GM23338 (cell line): ENCODE measurements around the gene CCDC57. TPM values are rescaled to one million over a fixed set of nuclear protein-coding genes. Genes with fewer than 3 reads are reported as not detected.
"Not testable (repeated sequence)": the region's sequence is repeated elsewhere in the genome, so short reads cannot be mapped to it uniquely, and the experiment has no call there.

Experiments
- ATAC-seq: fragments of 200-7000 bp; cut with Tn5 transposase; 3 replicates; pipeline ENCODE4 v1.9.1; 2020
- DNase-seq: peaks from one replicate; pipeline ENCODE4 v3.0.0-alpha.2; 2015; ENCODE audit warnings: low spot score
- H2AFZ ChIP-seq: fragments of 200-600 bp; sonication (generic); 2 replicates; pipeline ENCODE4 v1.8.0; 2016; ENCODE audit warnings: antibody characterized with exemption, mild to moderate bottlenecking, moderate library complexity
- H3F3A ChIP-seq: fragments of 200-600 bp; sonication (generic); replicated peaks from 2 replicates; pipeline ENCODE4 v1.8.0; 2017; ENCODE audit warnings: antibody characterized with exemption, mixed run types, low read depth
- H3K27ac ChIP-seq: fragments of 200-600 bp; sonication (generic); 2 replicates; pipeline ENCODE4 v1.6.1; 2016; ENCODE audit warnings: low read depth
- H3K27me3 ChIP-seq: fragments of 200-600 bp; sonication (generic); 2 replicates; pipeline ENCODE4 v1.8.0; 2016; ENCODE audit warnings: mild to moderate bottlenecking, mixed run types, moderate library complexity; ENCODE audit not compliant: insufficient read depth
- H3K36me3 ChIP-seq: fragments of 200-600 bp; sonication (generic); 2 replicates; pipeline ENCODE4 v1.8.0; 2016; ENCODE audit warnings: mild to moderate bottlenecking; ENCODE audit not compliant: insufficient read depth
- H3K4me1 ChIP-seq: fragments of 200-600 bp; sonication (generic); 2 replicates; pipeline ENCODE4 v1.8.0; 2016; ENCODE audit warnings: mild to moderate bottlenecking, moderate library complexity; ENCODE audit not compliant: insufficient read depth
- H3K4me2 ChIP-seq: fragments of 200-600 bp; sonication (generic); 2 replicates; pipeline ENCODE4 v1.7.1; 2017; ENCODE audit warnings: mixed run types
- H3K4me3 ChIP-seq: fragments of 200-600 bp; sonication (generic); 2 replicates; pipeline ENCODE4 v1.6.1; 2016; ENCODE audit warnings: mixed run types
- H3K79me2 ChIP-seq: fragments of 200-600 bp; sonication (generic); replicated peaks from 2 replicates; pipeline ENCODE4 v1.8.0; 2017; ENCODE audit warnings: mild to moderate bottlenecking; ENCODE audit not compliant: insufficient read depth
- H3K9me2 ChIP-seq: fragments of 200-600 bp; sonication (generic); 2 replicates; pipeline ENCODE4 v1.8.0; 2017; ENCODE audit not compliant: insufficient read depth
- H4K20me1 ChIP-seq: fragments of 200-600 bp; sonication (generic); replicated peaks from 2 replicates; pipeline ENCODE4 v1.8.0; 2017; ENCODE audit warnings: mild to moderate bottlenecking; ENCODE audit not compliant: insufficient read depth
- H3K27ac Mint-ChIP-seq: 2 replicates; pipeline ENCODE4 v1.8.0; 2020; ENCODE audit warnings: inconsistent platforms, mild to moderate bottlenecking, moderate library complexity, mixed read lengths
- H3K27me3 Mint-ChIP-seq: 3 replicates; pipeline ENCODE4 v1.8.0; 2022; ENCODE audit warnings: low read depth, mild to moderate bottlenecking, moderate library complexity, mixed read lengths, inconsistent platforms; ENCODE audit not compliant: insufficient read depth, poor library complexity
- H3K36me3 Mint-ChIP-seq: 3 replicates; pipeline ENCODE4 v1.8.0; 2021; ENCODE audit warnings: low read depth, mild to moderate bottlenecking, inconsistent platforms, moderate library complexity, mixed read lengths
- H3K4me1 Mint-ChIP-seq: 3 replicates; pipeline ENCODE4 v1.8.0; 2020; ENCODE audit warnings: mild to moderate bottlenecking, inconsistent platforms, mixed read lengths
- H3K4me3 Mint-ChIP-seq: 3 replicates; pipeline ENCODE4 v1.8.0; 2021; ENCODE audit warnings: moderate library complexity, mild to moderate bottlenecking, inconsistent platforms, mixed read lengths
- H3K9me3 Mint-ChIP-seq: 3 replicates; pipeline ENCODE4 v1.8.0; 2020; ENCODE audit warnings: moderate library complexity, mild to moderate bottlenecking, inconsistent platforms, mixed read lengths
- CREB1 ChIP-seq: fragments of 250-450 bp; sonication (Bioruptor Pico); IDR thresholded peaks from 2 replicates; pipeline ENCODE4 v1.5.0; 2020; ENCODE audit warnings: low read depth, mild to moderate bottlenecking, moderate library complexity
- CTCF ChIP-seq, 2 experiments: fragments of 200-600 bp in 1 of 2; sonication (generic) in 1 of 2; conservative IDR thresholded peaks; 2 replicates each; pipeline versions ENCODE4 v1.5.1 to v1.6.1; 2016 to 2017; ENCODE audit warnings: antibody characterized with exemption in 2 of 2, low read depth in 2 of 2, mild to moderate bottlenecking in 2 of 2, moderate library complexity in 1 of 2
- ETS1 ChIP-seq: IDR thresholded peaks from 2 replicates; pipeline ENCODE4 v1.6.1; 2016; ENCODE audit warnings: antibody characterized with exemption
- EZH2 ChIP-seq: fragments of 200-600 bp; sonication (generic); IDR thresholded peaks from one replicate; pipeline ENCODE4 v1.8.0; 2017; ENCODE audit warnings: antibody characterized with exemption, mild to moderate bottlenecking, low read depth; ENCODE audit not compliant: unreplicated experiment
- EZH2phosphoT487 ChIP-seq: fragments of 200-600 bp; sonication (generic); IDR thresholded peaks from one replicate; pipeline ENCODE4 v1.8.1; 2018; ENCODE audit warnings: antibody characterized with exemption; ENCODE audit not compliant: unreplicated experiment
- POLR2AphosphoS5 ChIP-seq: IDR thresholded peaks from 2 replicates; pipeline ENCODE4 v1.6.1; 2016; ENCODE audit warnings: antibody characterized with exemption, low read depth
- REST ChIP-seq: IDR thresholded peaks from one replicate; pipeline ENCODE4 v1.6.1; 2018; ENCODE audit warnings: antibody characterized with exemption; ENCODE audit not compliant: unreplicated experiment
- STAT1 ChIP-seq: IDR thresholded peaks from one replicate; pipeline ENCODE4 v1.6.1; 2016; ENCODE audit warnings: antibody characterized with exemption; ENCODE audit not compliant: unreplicated experiment
- ZNF114 ChIP-seq: fragments of 250-450 bp; sonication (Bioruptor Pico); IDR thresholded peaks from 2 replicates; pipeline ENCODE4 v1.5.0; 2020; ENCODE audit warnings: mild to moderate bottlenecking, moderate library complexity
- polyA plus RNA-seq: library from polyadenylated mRNA; unstranded; fragments of >200 nt; fragmentation: Nextera tagmentation; extraction: Ambion mirVana; gene quantifications from 2 replicates; pipeline ENCODE4 v1.2.1, GENCODE V29; 2016
- total RNA-seq: library from RNA; depleted of rRNA; stranded (reverse); fragments of >200 nt; shearing (Covaris generic); gene quantifications from 2 replicates; pipeline ENCODE4 v1.2.3, GENCODE V29; 2014

The CCDC57 gene
- total and polyA plus RNA-seq, 2 experiments from 2014 or later: 7.0 to 16.3 TPM

- no peak for TF ChIP-seq CREB1 (CRISPR knock-in tag)
- TF ChIP-seq EZH2: no peak
- no peak for TF ChIP-seq ETS1
Observed at GRCh38 chr17:82193520-82194220, 19.0 kb downstream of the CCDC57 start (continued).

- H3K36me3 Mint-ChIP-seq: peaks cover 12% of the 10 kb centered on the region; the same call in 2 of the 3 replicates
- not testable (repeated sequence) for H3K36me3 ChIP-seq, H3K27ac ChIP-seq, H4K20me1 ChIP-seq, H3K4me2 ChIP-seq, ATAC-seq, H3K4me1 Mint-ChIP-seq, H3K27me3 Mint-ChIP-seq, H2AFZ ChIP-seq, DNase-seq, H3K79me2 ChIP-seq, H3K4me1 ChIP-seq, H3F3A ChIP-seq, H3K9me3 Mint-ChIP-seq, H3K9me2 ChIP-seq, H3K27ac Mint-ChIP-seq, H3K4me3 ChIP-seq, H3K4me3 Mint-ChIP-seq, H3K27me3 ChIP-seq
Observed at GRCh38 chr17:82193050-82193449, 19.6 kb downstream of the CCDC57 start.

- Mint-ChIP-seq H3K4me1 (no peaks in the 10 kb centered on the region), H3K4me3 (no peak overlapping the region), H3K27me3 (peaks cover 6% of the 10 kb centered on the region), H3K27ac (no peak overlapping the region), H3K36me3 (0 out of 3 replicates have a peak, but pooled peaks cover 4% of the 10 kb centered on the region), H3K9me3 (no peaks in the 10 kb centered on the region; the same call in 2 of the 3 replicates)
- DNase-seq: no peak
- Histone ChIP-seq H3K4me3 (no peak overlapping the region), H3K27ac (no peak overlapping the region), H3F3A (no peaks in the 10 kb centered on the region), H3K9me2 (no peaks in the 10 kb centered on the region), H3K36me3 (no peaks in the 10 kb centered on the region), H3K79me2 (no peaks in the 10 kb centered on the region), H3K4me2 (no peak overlapping the region), H4K20me1 (no peaks in the 10 kb centered on the region; the same call in 1 of the 2 replicates), H2AFZ (no peak overlapping the region), H3K27me3 (no peaks in the 10 kb centered on the region), H3K4me1 (no peaks in the 10 kb centered on the region)
- ATAC-seq: peak; percentile 40; the same call in 1 of the 3 replicates
- no peak for TF ChIP-seq POLR2AphosphoS5
- TF ChIP-seq STAT1: no peak
- TF ChIP-seq ETS1: no peak
- no peak for TF ChIP-seq EZH2
- TF ChIP-seq EZH2phosphoT487: no peak
- TF ChIP-seq CTCF (conservative IDR thresholded peaks at IDR 0.05; ENCODE audit: low read depth in 2 of 2): no peak
- TF ChIP-seq ZNF114: no peak
- no peak for TF ChIP-seq REST
Observed at GRCh38 chr17:82188001-82188961, 24.4 kb downstream of the CCDC57 start.
